PC-9 (cell line): ENCODE measurements around the gene BSND. TPM values are rescaled to one million over a fixed set of nuclear protein-coding genes. Genes with fewer than 3 reads are reported as not detected.

Experiments used
- BruUV-seq: library from RNA; stranded (reverse); fragments of 400-500 nt; replicated peaks from 2 replicates; lab custom pipeline; 2021; lab: Mats Ljungman, UMichigan
- CTCF ChIA-PET: fragments of 300-600 bp; sonication (Branson Sonifier 250); formaldehyde crosslinking; loops from one replicate; lab custom pipeline; 2022; ENCODE audit warnings: antibody characterized with exemption; lab: Charles Lee
- POLR2A ChIA-PET: fragments of 300-600 bp; sonication (Branson Sonifier 250); formaldehyde crosslinking; loops from one replicate; lab custom pipeline; 2022; ENCODE audit warnings: antibody characterized with exemption; ENCODE audit not compliant: unreplicated experiment; lab: Charles Lee
- DNase-seq, 2 experiments: peaks; one replicate each; pipeline versions ENCODE4 v3.0.0 to v3.0.0-alpha.2; 2015 to 2022; ENCODE audit warnings: mixed read lengths in 1 of 2
- H2AFZ ChIP-seq: fragments of 200-600 bp; sonication (generic); 2 replicates; pipeline ENCODE4 v1.8.1; 2017; ENCODE audit warnings: antibody characterized with exemption
- H3F3A ChIP-seq: fragments of 200-600 bp; sonication (generic); 2 replicates; pipeline ENCODE4 v1.8.1; 2017; ENCODE audit warnings: antibody characterized with exemption, mild to moderate bottlenecking, low read depth; ENCODE audit not compliant: insufficient read depth
- H3K27ac ChIP-seq: fragments of 200-600 bp; sonication (generic); 2 replicates; pipeline ENCODE4 v1.6.1; 2016; ENCODE audit warnings: mixed run types
- H3K27me3 ChIP-seq: fragments of 200-600 bp; sonication (generic); 2 replicates; pipeline ENCODE4 v1.6.1; 2016; ENCODE audit warnings: low read depth, mixed run types; ENCODE audit not compliant: insufficient read depth
- H3K36me3 ChIP-seq: fragments of 200-600 bp; sonication (generic); 2 replicates; pipeline ENCODE4 v1.6.1; 2016; ENCODE audit warnings: low read depth, mixed run types
- H3K4me1 ChIP-seq: fragments of 200-600 bp; sonication (generic); replicated peaks from 2 replicates; pipeline ENCODE4 v1.6.1; 2016; ENCODE audit warnings: mixed run types; ENCODE audit not compliant: insufficient read depth
- H3K4me2 ChIP-seq: fragments of 200-600 bp; sonication (generic); 2 replicates; pipeline ENCODE4 v1.6.1; 2017; ENCODE audit warnings: mixed run types
- H3K4me3 ChIP-seq: fragments of 200-600 bp; sonication (generic); 2 replicates; pipeline ENCODE4 v1.6.1; 2016; ENCODE audit warnings: mixed run types
- H3K79me2 ChIP-seq: fragments of 200-600 bp; sonication (generic); 2 replicates; pipeline ENCODE4 v1.6.1; 2017; ENCODE audit warnings: low read depth, mixed run types
- H3K9me2 ChIP-seq: fragments of 200-600 bp; sonication (generic); 2 replicates; pipeline ENCODE4 v1.8.1; 2017; ENCODE audit warnings: mild to moderate bottlenecking; ENCODE audit not compliant: insufficient read depth
- H3K9me3 ChIP-seq: fragments of 200-600 bp; sonication (generic); 2 replicates; pipeline ENCODE4 v1.8.1; 2016; ENCODE audit warnings: low read depth; ENCODE audit not compliant: insufficient read depth
- H4K20me1 ChIP-seq: fragments of 200-600 bp; sonication (generic); 2 replicates; pipeline ENCODE4 v1.8.1; 2017; ENCODE audit not compliant: insufficient read depth
- CTCF ChIP-seq: fragments of 200-600 bp; sonication (generic); conservative IDR thresholded peaks from 2 replicates; pipeline ENCODE4 v1.6.1; 2017; ENCODE audit warnings: mixed run types, antibody characterized with exemption, mild to moderate bottlenecking, moderate library complexity
- EZH2 ChIP-seq: fragments of 200-600 bp; sonication (generic); IDR thresholded peaks from 2 replicates; pipeline ENCODE4 v1.8.0; 2017; ENCODE audit warnings: antibody characterized with exemption, low read depth
- intact Hi-C: fragments of 100-400 bp; cut with micrococcal nuclease; formaldehyde crosslinking; loops from one replicate; pipeline ENCODE4 v1.10.0; 2022; ENCODE audit not compliant: unreplicated experiment
- total RNA-seq: library from RNA; stranded (reverse); gene quantifications from 2 replicates; pipeline ENCODE4 v1.2.3, GENCODE V29; 2021

The BSND gene
- total RNA-seq, 1 experiment from 2014 or later = 0.09 TPM

- DNase-seq = no peak
- intact Hi-C loops = no loop called here
- ChIA-PET POLR2A (no interaction called here), CTCF (no interaction called here)
- Histone ChIP-seq H3K4me1 (no peaks in the 10 kb centered on the region), H4K20me1 (no peaks in the 10 kb centered on the region), H3K27me3 (no peaks in the 10 kb centered on the region), H3K4me3 (no peak overlapping the region), H3K4me2 (no peak overlapping the region), H3K79me2 (no peaks in the 10 kb centered on the region), H3F3A (no peaks in the 10 kb centered on the region), H3K36me3 (no peaks in the 10 kb centered on the region; the same call in 1 of the 2 replicates), H3K9me2 (no peaks in the 10 kb centered on the region), H3K9me3 (no peaks in the 10 kb centered on the region), H3K27ac (no peak overlapping the region), H2AFZ (no peak overlapping the region)
- TF ChIP-seq CTCF (no peak), EZH2 (no peak)
- BruUV-seq = no TSS peak
Measured at GRCh38 chr1:55047611-55048010, 48.9 kb downstream of the BSND start.

- no TSS peak for BruUV-seq
- H3K27ac ChIP-seq = no peak overlapping the region
- H3K79me2 ChIP-seq = no peaks in the 10 kb centered on the region
- ChIA-PET CTCF (no interaction called here), POLR2A (no interaction called here)
- H4K20me1 ChIP-seq = no peaks in the 10 kb centered on the region
- no peaks in the 10 kb centered on the region for H3F3A ChIP-seq
- H3K4me1 ChIP-seq = no peaks in the 10 kb centered on the region
- H3K9me2 ChIP-seq = no peaks in the 10 kb centered on the region
- no peak overlapping the region for H2AFZ ChIP-seq
- H3K36me3 ChIP-seq = no peaks in the 10 kb centered on the region; the same call in 1 of the 2 replicates
- no peak for DNase-seq
- H3K4me3 ChIP-seq = no peak overlapping the region
- TF ChIP-seq CTCF (no peak), EZH2 (no peak)
- H3K9me3 ChIP-seq = no peaks in the 10 kb centered on the region
- H3K4me2 ChIP-seq = no peak overlapping the region
- no peaks in the 10 kb centered on the region for H3K27me3 ChIP-seq
- intact Hi-C loops = no loop called here
Measured at GRCh38 chr1:55048453-55049270, 49.9 kb downstream of the BSND start.

GRCh38 chr1:55049271-55049913 lies 50.7 kb downstream of the BSND start:
- no peak for DNase-seq
- TF ChIP-seq EZH2 (no peak), CTCF (no peak)
- no peaks in the 10 kb centered on the region for H3K9me2 ChIP-seq
- H4K20me1 ChIP-seq = no peaks in the 10 kb centered on the region
- H3K4me2 ChIP-seq = no peak overlapping the region
- no peak overlapping the region for H2AFZ ChIP-seq
- no peaks in the 10 kb centered on the region for H3K27me3 ChIP-seq
- no peaks in the 10 kb centered on the region for H3K9me3 ChIP-seq
- CTCF ChIA-PET = interaction anchor here (0.6 kb wide), 1 partner anchor 101 kb away, joined by 6 read pairs; no protein-coding TSS in a partner anchor
- no peaks in the 10 kb centered on the region for H3F3A ChIP-seq
- no peaks in the 10 kb centered on the region; the same call in 1 of the 2 replicates for H3K36me3 ChIP-seq
- no peak overlapping the region for H3K4me3 ChIP-seq
- no peaks in the 10 kb centered on the region for H3K4me1 ChIP-seq
- intact Hi-C loops = no loop called here
- POLR2A ChIA-PET = no interaction called here
- H3K79me2 ChIP-seq = no peaks in the 10 kb centered on the region
- no peak overlapping the region for H3K27ac ChIP-seq
- no TSS peak for BruUV-seq
